GM20431 (cell line): ENCODE measurements around the gene FOSL2.

ENCODE experiments used
- in situ Hi-C: fragments of 300-500 bp; cut with MseI, MboI; formaldehyde crosslinking; loops from one replicate; pipeline ENCODE4 v1.15.0; 2020; ENCODE audit warnings: low sequenced_read_pairs; ENCODE audit not compliant: unreplicated experiment

The FOSL2 gene

GRCh38 chr2:28356095-28356911, 36.4 kb upstream of the FOSL2 start:
- in situ Hi-C loops = no loop called here

GRCh38 chr2:28357055-28357454, 35.6 kb upstream of the FOSL2 start:
- in situ Hi-C loops = no loop called here

GRCh38 chr2:28357948-28358667, 34.5 kb upstream of the FOSL2 start:
- in situ Hi-C loops = no loop called here

- in situ Hi-C loops = no loop called here
Observed at GRCh38 chr2:28358668-28359201, 33.9 kb upstream of the FOSL2 start.

- in situ Hi-C loops = no loop called here
Observed at GRCh38 chr2:28359222-28360057, 33.2 kb upstream of the FOSL2 start.

- in situ Hi-C loops = no loop called here
Observed at GRCh38 chr2:28360058-28360717, 32.5 kb upstream of the FOSL2 start.

GRCh38 chr2:28360718-28361293, 31.9 kb upstream of the FOSL2 start:
- in situ Hi-C loops = no loop called here

- in situ Hi-C loops = no loop called here
Observed at GRCh38 chr2:28361991-28362710, 30.5 kb upstream of the FOSL2 start.

- in situ Hi-C loops = no loop called here
Observed at GRCh38 chr2:28362991-28363521, 29.6 kb upstream of the FOSL2 start.

- in situ Hi-C loops = no loop called here
Observed at GRCh38 chr2:28363686-28364280, 28.9 kb upstream of the FOSL2 start.

GRCh38 chr2:28364610-28365009, 28.0 kb upstream of the FOSL2 start:
- in situ Hi-C loops = no loop called here

GRCh38 chr2:28365158-28365557, 27.5 kb upstream of the FOSL2 start:
- in situ Hi-C loops = no loop called here

- in situ Hi-C loops = no loop called here
Observed at GRCh38 chr2:28366149-28366495, 26.5 kb upstream of the FOSL2 start.

GRCh38 chr2:28366496-28367282, 26.0 kb upstream of the FOSL2 start:
- in situ Hi-C loops = no loop called here

GRCh38 chr2:28367667-28368356, 24.8 kb upstream of the FOSL2 start:
- in situ Hi-C loops = no loop called here

GRCh38 chr2:28368357-28368798, 24.3 kb upstream of the FOSL2 start:
- in situ Hi-C loops = no loop called here

GRCh38 chr2:28369358-28369757, 23.3 kb upstream of the FOSL2 start:
- in situ Hi-C loops = no loop called here
